HG03460 (cell line): ENCODE data around the gene BAIAP2L2.

Source experiments
- ATAC-seq: cut with Tn5 transposase; IDR thresholded peaks from one replicate; pipeline ENCODE4 v1.9.1; 2021; ENCODE audit not compliant: unreplicated experiment

Gene BAIAP2L2

GRCh38 chr22:38069372-38070249 lies 40.9 kb downstream of the BAIAP2L2 start:
- no peak for ATAC-seq

GRCh38 chr22:38068641-38069371 lies 41.7 kb downstream of the BAIAP2L2 start:
- ATAC-seq = no peak

- ATAC-seq = no peak
Observed at GRCh38 chr22:38067761-38068360, 42.6 kb downstream of the BAIAP2L2 start.

- no peak for ATAC-seq
Observed at GRCh38 chr22:38067028-38067415, 43.5 kb downstream of the BAIAP2L2 start.

GRCh38 chr22:38066381-38067027 lies 44.0 kb downstream of the BAIAP2L2 start:
- no peak for ATAC-seq

- no peak for ATAC-seq
Observed at GRCh38 chr22:38065539-38065938, 44.9 kb downstream of the BAIAP2L2 start.

GRCh38 chr22:38062791-38063190 lies 47.7 kb downstream of the BAIAP2L2 start:
- no peak for ATAC-seq

- ATAC-seq = no peak
Observed at GRCh38 chr22:38056969-38057891, 53.3 kb downstream of the BAIAP2L2 start, which contains the start of gene PICK1. Gene PICK1, plus strand, starts transcription at chr22:38057404. Its CDS starts 406 bp downstream, at chr22:38057810.

- ATAC-seq = no peak
Observed at GRCh38 chr22:38051900-38052862, 58.3 kb downstream of the BAIAP2L2 start.

GRCh38 chr22:38051261-38051660 lies 59.2 kb downstream of the BAIAP2L2 start:
- ATAC-seq = no peak

GRCh38 chr22:38050720-38051119 lies 59.8 kb downstream of the BAIAP2L2 start:
- no peak for ATAC-seq

GRCh38 chr22:38049812-38050619 lies 60.5 kb downstream of the BAIAP2L2 start:
- ATAC-seq = no peak

- no peak for ATAC-seq
Observed at GRCh38 chr22:38046070-38046748, 64.3 kb downstream of the BAIAP2L2 start.

GRCh38 chr22:38043151-38044039 lies 67.1 kb downstream of the BAIAP2L2 start:
- no peak for ATAC-seq

- ATAC-seq = no peak
Observed at GRCh38 chr22:38042488-38042790, 68.0 kb downstream of the BAIAP2L2 start.

- no peak for ATAC-seq
Observed at GRCh38 chr22:38041760-38042487, 68.6 kb downstream of the BAIAP2L2 start.
